ENCODE measurements around the gene DUXB. TPM values are rescaled to one million over a fixed set of nuclear protein-coding genes. Genes with fewer than 3 reads are reported as not detected.

The DUXB gene, protein sequence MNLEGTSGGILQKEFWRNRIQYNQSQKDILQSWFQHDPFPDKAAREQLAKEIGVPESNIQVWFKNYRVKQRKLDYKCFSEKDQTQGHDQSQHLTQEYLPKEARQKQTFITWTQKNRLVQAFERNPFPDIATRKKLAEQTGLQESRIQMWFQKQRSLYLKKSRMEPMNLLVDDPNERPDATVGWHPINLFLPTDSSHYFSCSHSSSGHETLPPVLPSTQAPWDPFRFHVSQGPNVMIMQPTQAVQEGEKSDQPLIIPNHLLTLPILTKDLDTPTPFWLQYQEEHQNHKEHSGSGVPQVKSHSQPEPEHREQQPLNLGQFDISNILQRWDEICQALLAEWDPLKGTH
- not detected for total RNA-seq
- not detected for total RNA-seq (2013)
- total RNA-seq, result 0 to 0.09 (median 0) reads per million in 29 experiments

- Mint-ChIP-seq H3K27ac (no peak within 1 kb of the TSS), H3K9me3 (no peaks in the 10 kb centered on the region), H3K27me3 (peaks cover 5% of the 10 kb centered on the region in 2 donors), H3K4me1 (no peaks in the 10 kb centered on the region), H3K36me3 (no peaks in the 10 kb centered on the region), H3K4me3 (no peak within 1 kb of the TSS)
- H3K4me1 ChIP-seq (ENCODE audit: control insufficient read depth in 1 of 2, extremely low read depth in 1 of 2, insufficient read depth in 2 of 2, low read length in 2 of 2), result no peaks in the 10 kb centered on the region
- ATAC-seq (replicated peaks in 1 of 4), result no peak
- no peaks in the 10 kb centered on the region for H3K9me3 ChIP-seq
- no peak within 1 kb of the TSS for H3K4me3 ChIP-seq (ENCODE audit: control insufficient read depth in 1 of 2, extremely low read depth in 1 of 2, low read length in 1 of 2)
- no peaks in the 10 kb centered on the region for H3K27me3 ChIP-seq (replicated peaks in 1 of 2; ENCODE audit: control insufficient read depth in 2 of 2, extremely low read depth in 1 of 2, insufficient read depth in 2 of 2, low read length in 1 of 2)
- ChIA-PET CTCF (no interaction called here), POLR2A (no interaction called here)
- no peak for DNase-seq
- no peak within 1 kb of the TSS for H3K27ac ChIP-seq (ENCODE audit: low read length)
- no peaks in the 10 kb centered on the region for H3K36me3 ChIP-seq (ENCODE audit: control insufficient read depth in 2 of 2, extremely low read depth in 1 of 2, insufficient read depth in 1 of 2, low read length in 1 of 2)
- WGBS (ENCODE audit: insufficient coverage), result 100% methylated on average over 1 of the region's 5 CpGs
These were observed at the start of gene DUXB for GRCh38 chr16:75701361-75701760. Gene DUXB (minus strand): TSS chr16:75701461. CDS start chr16:75701418, 43 bp downstream.

DNA sequence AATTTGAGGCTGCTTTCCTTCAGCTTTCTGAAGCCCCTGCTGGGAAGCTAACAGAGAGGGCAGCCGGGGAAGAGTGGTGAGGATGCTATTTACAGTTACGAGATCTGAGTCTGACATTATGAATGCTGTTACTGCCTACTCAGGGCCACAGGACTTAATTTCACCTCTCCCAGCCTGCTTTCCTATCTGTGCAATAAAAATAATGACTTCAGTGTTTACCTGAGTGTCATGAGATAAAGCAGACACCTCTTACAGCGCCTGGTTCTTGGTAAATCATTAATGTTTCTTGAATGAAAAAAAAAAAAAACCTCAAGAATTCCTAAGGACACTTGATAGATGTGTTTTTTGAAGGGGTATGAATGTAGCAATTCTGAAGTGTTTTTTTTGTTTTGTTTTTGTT is 49.3 kb upstream of the DUXB start:
- H3K27ac Mint-ChIP-seq, result no peak overlapping the region
- H3K9me3 ChIP-seq, result no peaks in the 10 kb centered on the region
- H3K9me3 Mint-ChIP-seq, result peaks cover 0 to 8% (median 0%) of the 10 kb centered on the region in 3 donors
- H3K4me1 ChIP-seq (ENCODE audit: control insufficient read depth in 1 of 2, extremely low read depth in 1 of 2, insufficient read depth in 2 of 2, low read length in 2 of 2), result no peaks in the 10 kb centered on the region
- no peak overlapping the region for H3K27ac ChIP-seq (ENCODE audit: low read length)
- H3K4me3 ChIP-seq (ENCODE audit: control insufficient read depth in 1 of 2, extremely low read depth in 1 of 2, low read length in 1 of 2), result no peak overlapping the region
- no peaks in the 10 kb centered on the region for H3K4me1 Mint-ChIP-seq
- H3K4me3 Mint-ChIP-seq, result no peak overlapping the region
- H3K36me3 Mint-ChIP-seq, result peaks cover 6% of the 10 kb centered on the region
- no peaks in the 10 kb centered on the region for H3K36me3 ChIP-seq (ENCODE audit: control insufficient read depth in 2 of 2, extremely low read depth in 1 of 2, insufficient read depth in 1 of 2, low read length in 1 of 2)
- DNase-seq (no peak), ATAC-seq (replicated peaks in 1 of 4) (no peak)
- ChIA-PET CTCF (interaction anchor here in 1 of 2 donors (1.3 kb wide), 1 partner anchor 10 kb away, joined by 3 read pairs; no protein-coding TSS in a partner anchor), POLR2A (no interaction called here)
- no peaks in the 10 kb centered on the region for H3K27me3 ChIP-seq (replicated peaks in 1 of 2; ENCODE audit: control insufficient read depth in 2 of 2, extremely low read depth in 1 of 2, insufficient read depth in 2 of 2, low read length in 1 of 2)
- H3K27me3 Mint-ChIP-seq, result peaks cover 23 to 25% of the 10 kb centered on the region in 2 donors
- WGBS (ENCODE audit: insufficient coverage), result no CpG with 5 or more reads among the region's 3 CpGs

- H3K27me3 Mint-ChIP-seq, result peaks cover 26 to 29% of the 10 kb centered on the region in 2 donors
- H3K4me3 Mint-ChIP-seq, result no peak overlapping the region
- no peak overlapping the region for H3K4me3 ChIP-seq (ENCODE audit: control insufficient read depth in 1 of 2, extremely low read depth in 1 of 2, low read length in 1 of 2)
- no peaks in the 10 kb centered on the region for H3K4me1 ChIP-seq (ENCODE audit: control insufficient read depth in 1 of 2, extremely low read depth in 1 of 2, insufficient read depth in 2 of 2, low read length in 2 of 2)
- ChIA-PET CTCF (no interaction called here), POLR2A (no interaction called here)
- no peak for DNase-seq
- ATAC-seq (replicated peaks in 1 of 4), result no peak
- H3K4me1 Mint-ChIP-seq, result no peaks in the 10 kb centered on the region
- H3K9me3 Mint-ChIP-seq, result peaks cover 3 to 17% (median 10%) of the 10 kb centered on the region in 3 donors
- H3K27ac Mint-ChIP-seq, result no peak overlapping the region
- WGBS (ENCODE audit: insufficient coverage), result no CpG with 5 or more reads among the region's 3 CpGs
- no peaks in the 10 kb centered on the region for H3K9me3 ChIP-seq
- no peaks in the 10 kb centered on the region for H3K27me3 ChIP-seq (replicated peaks in 1 of 2; ENCODE audit: control insufficient read depth in 2 of 2, extremely low read depth in 1 of 2, insufficient read depth in 2 of 2, low read length in 1 of 2)
- H3K27ac ChIP-seq (ENCODE audit: low read length), result no peak overlapping the region
- H3K36me3 ChIP-seq (ENCODE audit: control insufficient read depth in 2 of 2, extremely low read depth in 1 of 2, insufficient read depth in 1 of 2, low read length in 1 of 2), result no peaks in the 10 kb centered on the region
- peaks cover 6% of the 10 kb centered on the region for H3K36me3 Mint-ChIP-seq
These were observed 45.1 kb upstream of the DUXB start for GRCh38 chr16:75746359-75746758.

- no peaks in the 10 kb centered on the region for H3K4me1 ChIP-seq (ENCODE audit: control insufficient read depth in 1 of 2, extremely low read depth in 1 of 2, insufficient read depth in 2 of 2, low read length in 2 of 2)
- no peaks in the 10 kb centered on the region for H3K36me3 ChIP-seq (ENCODE audit: control insufficient read depth in 2 of 2, extremely low read depth in 1 of 2, insufficient read depth in 1 of 2, low read length in 1 of 2)
- peaks cover 26 to 30% of the 10 kb centered on the region in 2 donors for H3K27me3 Mint-ChIP-seq
- H3K36me3 Mint-ChIP-seq, result peaks cover 6% of the 10 kb centered on the region
- ChIA-PET CTCF (no interaction called here), POLR2A (no interaction called here)
- 75% methylated on average over 1 of the region's 1 CpG for WGBS (ENCODE audit: insufficient coverage)
- no peak for DNase-seq
- no peak overlapping the region for H3K4me3 ChIP-seq (ENCODE audit: control insufficient read depth in 1 of 2, extremely low read depth in 1 of 2, low read length in 1 of 2)
- peaks cover 3 to 17% (median 10%) of the 10 kb centered on the region in 3 donors for H3K9me3 Mint-ChIP-seq
- no peak overlapping the region for H3K27ac ChIP-seq (ENCODE audit: low read length)
- H3K4me1 Mint-ChIP-seq, result no peaks in the 10 kb centered on the region
- no peaks in the 10 kb centered on the region for H3K27me3 ChIP-seq (replicated peaks in 1 of 2; ENCODE audit: control insufficient read depth in 2 of 2, extremely low read depth in 1 of 2, insufficient read depth in 2 of 2, low read length in 1 of 2)
- no peaks in the 10 kb centered on the region for H3K9me3 ChIP-seq
- no peak overlapping the region for H3K4me3 Mint-ChIP-seq
- H3K27ac Mint-ChIP-seq, result no peak overlapping the region
- ATAC-seq (replicated peaks in 1 of 4), result no peak
These were observed 44.6 kb upstream of the DUXB start for GRCh38 chr16:75745823-75746222.

DNA sequence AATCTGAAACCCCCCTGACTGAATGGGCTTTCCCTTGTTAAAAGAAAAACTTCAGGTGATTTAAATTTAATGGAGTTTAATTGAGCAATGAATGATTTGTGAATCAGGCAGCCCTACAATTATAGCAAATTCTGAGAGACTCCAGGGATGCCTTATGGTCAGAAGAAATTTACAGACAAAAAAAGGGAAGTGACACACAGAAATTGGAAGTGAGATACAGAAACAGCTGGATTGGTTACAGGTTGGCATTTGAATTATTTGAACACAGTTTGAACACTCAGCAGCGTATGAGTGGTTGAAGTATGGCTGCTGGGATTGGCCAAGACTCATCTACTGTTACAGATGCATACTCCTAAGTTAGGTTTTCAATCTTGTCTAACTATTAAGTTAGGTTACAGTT is 44.0 kb upstream of the DUXB start:
- CTCF ChIA-PET, result no interaction called here

GRCh38 chr16:75742424-75743047 is 41.3 kb upstream of the DUXB start:
- Mint-ChIP-seq H3K4me1 (no peaks in the 10 kb centered on the region), H3K27ac (no peak overlapping the region), H3K27me3 (peaks cover 16 to 18% of the 10 kb centered on the region in 2 donors), H3K36me3 (no peaks in the 10 kb centered on the region), H3K4me3 (no peak overlapping the region), H3K9me3 (peaks cover 3 to 10% (median 9%) of the 10 kb centered on the region in 3 donors)
- DNase-seq (no peak), ATAC-seq (replicated peaks in 1 of 4) (no peak)
- ChIA-PET POLR2A (no interaction called here), CTCF (no interaction called here)
- Histone ChIP-seq H3K4me3 (ENCODE audit: control insufficient read depth in 1 of 2, extremely low read depth in 1 of 2, low read length in 1 of 2) (no peak overlapping the region), H3K27me3 (replicated peaks in 1 of 2; ENCODE audit: control insufficient read depth in 2 of 2, extremely low read depth in 1 of 2, insufficient read depth in 2 of 2, low read length in 1 of 2) (peaks cover 0 to 5% of the 10 kb centered on the region in 2 experiments), H3K9me3 (no peaks in the 10 kb centered on the region), H3K36me3 (ENCODE audit: control insufficient read depth in 2 of 2, extremely low read depth in 1 of 2, insufficient read depth in 1 of 2, low read length in 1 of 2) (no peaks in the 10 kb centered on the region), H3K4me1 (ENCODE audit: control insufficient read depth in 1 of 2, extremely low read depth in 1 of 2, insufficient read depth in 2 of 2, low read length in 2 of 2) (no peaks in the 10 kb centered on the region), H3K27ac (ENCODE audit: low read length) (no peak overlapping the region)
- WGBS (ENCODE audit: insufficient coverage), result no CpG with 5 or more reads among the region's 1 CpG

More for the DNA sequence above, 44.0 kb upstream of the DUXB start:
- peaks cover 6% of the 10 kb centered on the region for H3K36me3 Mint-ChIP-seq
- Histone ChIP-seq H3K27me3 (replicated peaks in 1 of 2; ENCODE audit: control insufficient read depth in 2 of 2, extremely low read depth in 1 of 2, insufficient read depth in 2 of 2, low read length in 1 of 2) (peaks cover 0 to 5% of the 10 kb centered on the region in 2 experiments), H3K27ac (ENCODE audit: low read length) (no peak overlapping the region), H3K4me3 (ENCODE audit: control insufficient read depth in 1 of 2, extremely low read depth in 1 of 2, low read length in 1 of 2) (no peak overlapping the region), H3K9me3 (no peaks in the 10 kb centered on the region), H3K36me3 (ENCODE audit: control insufficient read depth in 2 of 2, extremely low read depth in 1 of 2, insufficient read depth in 1 of 2, low read length in 1 of 2) (no peaks in the 10 kb centered on the region), H3K4me1 (ENCODE audit: control insufficient read depth in 1 of 2, extremely low read depth in 1 of 2, insufficient read depth in 2 of 2, low read length in 2 of 2) (no peaks in the 10 kb centered on the region)
- no peak overlapping the region for H3K27ac Mint-ChIP-seq
- H3K27me3 Mint-ChIP-seq, result peaks cover 26 to 31% of the 10 kb centered on the region in 2 donors
- WGBS (ENCODE audit: insufficient coverage), result no CpG with 5 or more reads among the region's 1 CpG
- ATAC-seq (replicated peaks in 1 of 4) (no peak), DNase-seq (no peak)
- H3K4me3 Mint-ChIP-seq, result no peak overlapping the region
- H3K9me3 Mint-ChIP-seq, result peaks cover 3 to 17% (median 10%) of the 10 kb centered on the region in 3 donors
- H3K4me1 Mint-ChIP-seq, result no peaks in the 10 kb centered on the region
- POLR2A ChIA-PET, result interaction anchor here in 1 of 2 donors (0.6 kb wide), 1 partner anchor 17 kb away, joined by 7 read pairs; no protein-coding TSS in a partner anchor
